GM18508 (cell line): ENCODE results near the gene TTLL5.
A peak's percentile ranks its signal among the peaks of the same experiment; 100 is the strongest.

Experiments used
- ATAC-seq: cut with Tn5 transposase; IDR thresholded peaks from one replicate; pipeline ENCODE4 v1.9.1; 2021; ENCODE audit warnings: moderate number of reproducible peaks; ENCODE audit not compliant: insufficient read depth, unreplicated experiment

Gene TTLL5

DNA sequence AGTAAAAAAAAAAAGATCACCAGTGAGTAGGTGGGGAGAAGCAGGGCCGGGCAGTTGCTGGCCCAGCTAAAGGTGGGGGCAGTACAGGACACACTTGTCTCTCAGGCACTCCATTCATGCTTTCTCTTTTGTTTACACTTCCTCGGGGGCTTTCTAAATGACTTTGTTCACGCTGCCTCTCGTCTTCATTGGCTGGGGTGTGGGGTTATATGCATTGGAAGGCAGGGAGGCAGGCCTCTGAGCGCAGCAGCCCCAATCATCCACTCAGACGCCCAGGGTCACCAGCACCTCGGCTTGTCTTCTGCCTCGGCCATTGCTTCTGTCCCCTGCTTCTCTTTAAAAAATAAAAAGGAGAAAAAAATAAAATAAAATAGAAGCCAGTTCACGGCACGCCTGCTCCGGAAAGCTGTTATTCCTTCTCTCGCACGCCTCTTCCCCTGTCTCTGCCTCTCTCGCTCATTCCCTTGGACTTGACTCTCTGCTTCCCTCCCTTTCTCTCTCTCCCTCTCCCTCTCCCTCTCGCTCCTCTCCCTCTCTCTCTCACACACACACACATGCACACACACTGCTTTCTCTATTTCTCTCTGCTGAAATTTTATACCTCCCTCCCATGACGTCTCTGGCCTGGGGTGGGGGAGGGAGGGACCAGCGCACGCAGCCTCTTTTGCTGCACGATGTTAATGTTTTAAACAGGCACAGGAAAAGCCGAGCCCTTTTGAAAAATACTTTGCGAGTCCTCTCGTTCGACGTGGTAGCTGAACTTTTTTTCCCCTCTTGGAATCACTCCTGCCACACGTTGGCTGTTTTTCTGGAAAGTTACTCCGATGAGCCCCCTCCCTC, 320.6 kb downstream of the TTLL5 start, which contains the start of gene TGFB3:
Gene TGFB3, minus strand, starts transcription at position 570 of the 840 bp plus-strand sequence. CDS start 1,102 bp downstream, outside the sequence.
- ATAC-seq = peak; percentile 39

DNA sequence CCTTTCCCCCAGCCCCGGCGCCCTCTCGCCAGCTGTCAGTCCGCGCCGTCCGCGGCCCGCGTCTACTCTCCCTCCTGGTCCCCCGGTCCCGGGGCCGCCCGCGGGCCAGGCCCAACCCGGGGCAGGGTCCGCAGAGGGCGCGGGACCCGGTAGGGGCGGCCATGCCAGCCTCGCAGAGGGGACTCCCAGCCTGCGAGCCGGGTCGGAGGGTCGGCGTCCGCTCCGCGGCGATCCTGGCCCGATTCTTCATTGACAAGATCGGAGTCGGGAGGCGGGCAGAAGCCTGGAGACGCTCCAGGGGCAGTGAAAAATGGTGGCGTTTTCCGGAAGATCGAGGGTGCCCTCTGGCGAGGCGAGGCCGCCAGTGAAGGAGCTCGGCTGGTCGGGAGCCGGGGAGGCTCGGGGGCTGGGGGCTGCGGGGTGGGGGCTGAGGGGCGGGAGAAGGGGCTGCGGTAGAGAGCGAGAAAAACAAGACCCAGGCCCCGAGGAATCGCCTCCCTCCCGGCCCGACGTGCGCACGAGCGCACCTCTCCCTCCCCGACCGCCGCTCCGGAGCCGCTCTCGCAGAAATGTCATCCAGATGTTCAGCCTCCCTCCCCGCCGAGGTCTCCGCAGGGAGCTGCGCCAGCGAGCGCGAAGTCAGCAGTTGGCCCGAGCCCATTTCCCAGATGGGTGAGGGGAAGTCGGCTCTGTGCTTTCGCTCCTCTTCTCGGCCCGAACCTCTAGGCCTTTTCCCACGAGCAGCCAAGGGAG, 321.4 kb downstream of the TTLL5 start:
- ATAC-seq = no peak

DNA sequence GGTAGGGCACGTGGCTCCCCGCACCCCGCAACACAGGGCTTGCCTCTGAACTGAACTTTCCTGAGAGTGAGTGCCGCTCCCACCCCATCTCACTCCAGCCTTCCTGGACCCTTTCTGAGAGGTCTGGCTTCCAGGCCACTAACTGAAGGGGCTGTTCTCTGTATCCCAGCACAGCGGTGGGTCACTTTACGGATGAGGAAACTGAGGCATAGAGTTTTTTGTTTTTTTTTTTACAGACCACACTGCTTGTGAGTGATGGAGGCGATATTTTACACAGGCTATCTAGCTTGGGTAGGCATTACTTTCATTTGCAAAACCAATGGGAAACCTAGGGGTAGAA, 321.9 kb downstream of the TTLL5 start:
- ATAC-seq = no peak

DNA sequence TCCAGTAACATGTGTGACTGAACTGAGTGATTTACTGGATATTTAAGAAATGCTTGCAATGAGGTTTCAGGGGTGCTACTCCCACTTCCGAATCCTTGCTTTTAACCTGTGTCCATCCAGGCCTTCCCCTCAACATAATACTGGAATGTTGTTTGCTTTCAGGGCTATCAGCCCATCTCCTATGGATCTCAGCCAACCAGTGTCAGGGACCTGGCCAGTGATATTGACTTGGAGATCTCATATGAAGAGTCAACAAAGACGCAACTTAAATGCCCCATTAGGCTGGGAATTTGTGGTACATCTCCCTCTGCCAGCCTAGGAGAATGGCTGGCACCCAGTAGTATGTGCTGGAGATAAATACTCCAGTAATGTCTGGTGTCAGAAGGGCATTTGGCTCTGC, 323.6 kb downstream of the TTLL5 start:
- no peak for ATAC-seq

DNA sequence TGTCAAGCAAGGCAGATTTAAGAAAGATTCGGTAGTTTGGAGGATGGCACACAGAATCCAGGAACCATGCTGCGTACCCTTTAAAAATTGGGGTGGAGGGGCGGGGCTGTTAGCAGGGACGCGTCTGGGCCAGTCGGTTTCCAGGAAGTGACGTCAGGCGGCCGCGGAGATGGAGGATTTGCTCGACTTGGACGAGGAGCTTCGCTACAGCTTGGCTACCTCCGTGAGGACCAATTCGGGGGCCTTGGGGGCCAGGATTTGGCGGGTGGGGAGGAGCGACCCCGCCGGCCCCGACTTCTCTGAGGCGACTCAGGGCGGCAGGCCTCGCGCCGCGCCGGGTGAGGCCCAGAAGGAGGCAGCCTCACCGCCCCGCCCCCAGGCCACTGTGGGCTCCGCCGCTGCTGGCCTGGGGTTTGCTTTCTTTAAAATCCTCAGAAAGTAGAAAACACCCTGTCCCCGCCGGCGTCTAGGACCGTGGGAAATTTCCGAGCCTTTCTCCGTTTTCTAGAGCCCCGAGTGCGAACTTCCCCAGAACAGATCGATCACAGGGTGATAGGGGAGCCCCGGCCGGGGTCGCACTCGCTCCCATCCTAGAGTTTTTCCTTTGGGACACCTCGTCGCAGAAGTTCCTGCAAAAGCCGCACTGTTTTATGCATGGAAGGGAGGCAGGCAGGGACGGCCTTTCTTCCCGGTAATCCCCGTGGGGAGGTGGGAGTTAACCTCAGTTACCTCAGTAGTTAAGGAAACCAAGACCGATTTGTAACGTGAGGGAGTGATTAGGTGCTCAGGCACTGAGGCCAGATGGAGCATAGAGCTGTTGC, 324.8 kb downstream of the TTLL5 start, which contains the start of gene IFT43:
Gene IFT43, plus strand, starts transcription at position 146 of the 821 bp plus-strand sequence. Its CDS starts 24 bp downstream, at position 170.
- ATAC-seq = peak; percentile 38

DNA sequence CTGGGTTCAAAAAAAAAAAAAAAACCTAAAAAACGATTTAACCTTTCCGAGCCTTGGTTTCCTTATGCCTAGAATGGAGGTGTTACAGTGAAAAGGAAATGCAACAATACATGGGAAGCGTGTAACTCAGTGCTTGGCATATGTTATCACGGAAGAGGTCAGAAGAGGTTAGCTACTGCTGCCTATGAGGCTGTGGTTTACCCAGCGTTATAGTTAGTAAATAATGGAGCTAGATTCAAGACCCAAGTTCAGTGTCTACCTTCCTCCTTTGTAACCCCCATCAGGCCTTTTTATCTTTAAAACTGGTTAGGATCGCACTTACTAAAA, 325.4 kb downstream of the TTLL5 start:
- ATAC-seq = no peak

DNA sequence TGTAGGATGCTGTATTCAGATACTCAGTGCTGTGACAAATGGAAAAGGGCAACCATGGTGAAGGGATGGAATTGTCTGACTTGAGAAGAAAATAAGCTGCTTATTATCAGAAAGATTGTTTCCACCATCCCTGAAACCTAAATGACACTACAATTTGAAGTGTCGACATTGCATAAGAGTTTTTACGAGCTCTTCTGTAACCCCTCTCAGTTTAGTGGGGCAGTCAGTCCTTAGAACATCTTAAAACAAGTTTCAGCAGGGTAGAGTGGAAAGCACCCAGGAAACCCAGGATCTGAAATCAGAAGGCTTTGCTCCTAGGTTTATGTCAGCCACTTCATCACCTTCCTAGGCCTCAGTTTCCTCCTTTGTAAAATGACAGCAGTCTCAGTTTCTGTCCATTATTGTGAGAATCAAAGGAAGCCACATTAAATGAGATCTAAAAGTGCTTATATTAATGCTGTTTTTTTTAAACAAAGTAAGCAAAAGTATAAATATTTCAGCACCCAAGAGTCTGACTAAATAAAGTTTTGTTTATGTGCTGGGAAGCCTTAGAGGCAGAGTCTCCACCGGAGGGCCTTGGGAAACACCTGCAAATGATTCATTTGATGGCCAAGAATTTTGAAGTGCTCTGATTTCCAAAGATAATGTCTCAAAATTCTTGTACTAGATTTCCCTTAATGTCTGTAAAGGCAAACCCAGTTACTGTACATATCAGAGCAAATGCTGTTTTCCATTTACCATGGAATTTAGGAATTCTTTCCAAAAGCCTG, 326.3 kb downstream of the TTLL5 start:
- no peak for ATAC-seq

DNA sequence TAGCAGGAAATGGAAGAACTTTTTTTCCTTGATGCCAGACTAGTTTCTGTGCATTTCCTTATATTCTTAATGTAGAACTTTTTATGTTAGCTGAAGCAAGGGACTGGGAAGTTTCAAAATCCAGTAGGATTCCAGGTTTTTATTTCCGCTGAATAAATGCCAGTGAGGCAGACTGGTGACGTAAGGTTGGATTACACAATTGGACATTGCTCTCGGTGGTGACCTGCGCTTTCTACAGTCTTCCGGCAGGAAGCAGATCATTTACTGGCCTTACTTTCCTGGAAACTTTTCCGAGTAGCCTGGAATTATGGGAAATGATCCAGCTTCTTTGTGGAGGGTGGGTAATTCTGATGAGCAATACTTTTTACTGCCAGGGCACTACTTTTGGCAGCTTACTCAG, 328.1 kb downstream of the TTLL5 start:
- no peak for ATAC-seq

DNA sequence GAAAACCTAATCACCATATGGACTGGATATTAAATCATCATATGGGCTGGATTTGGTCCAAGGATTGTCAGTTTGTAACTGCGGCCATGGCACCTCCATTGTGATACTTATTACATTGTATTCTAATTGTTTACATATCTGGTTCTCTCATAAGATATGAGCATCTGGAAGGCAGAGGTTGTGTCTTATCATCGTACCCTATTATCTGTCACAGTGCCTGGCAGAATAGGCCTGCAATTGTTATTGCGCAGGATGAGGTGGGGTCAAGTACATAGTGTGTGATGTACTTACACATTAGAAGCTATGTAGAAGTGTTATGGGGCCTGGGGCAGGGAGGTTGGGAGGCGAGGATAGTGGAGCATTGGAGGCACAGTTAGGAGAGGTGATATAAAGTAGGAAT, 329.3 kb downstream of the TTLL5 start:
- ATAC-seq = no peak

DNA sequence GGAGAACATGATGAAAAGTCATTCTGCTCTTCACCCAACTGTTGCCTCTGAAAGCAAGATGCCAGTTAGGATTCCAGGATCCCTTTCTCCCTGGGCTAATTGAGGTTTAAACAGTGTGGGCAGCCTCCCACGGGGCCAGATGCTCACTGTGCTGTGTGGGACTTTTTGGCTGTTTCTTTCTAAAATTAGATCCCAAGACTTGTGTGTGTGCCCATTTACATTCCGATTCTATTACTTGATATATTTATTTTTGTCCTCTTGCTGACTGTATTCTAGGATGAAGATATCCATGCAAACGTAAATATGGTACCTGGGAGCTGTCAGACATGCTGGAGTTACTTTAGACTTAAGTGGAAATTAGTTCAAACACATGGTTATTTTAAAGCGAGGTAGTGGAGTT, 330.7 kb downstream of the TTLL5 start:
- ATAC-seq = no peak

DNA sequence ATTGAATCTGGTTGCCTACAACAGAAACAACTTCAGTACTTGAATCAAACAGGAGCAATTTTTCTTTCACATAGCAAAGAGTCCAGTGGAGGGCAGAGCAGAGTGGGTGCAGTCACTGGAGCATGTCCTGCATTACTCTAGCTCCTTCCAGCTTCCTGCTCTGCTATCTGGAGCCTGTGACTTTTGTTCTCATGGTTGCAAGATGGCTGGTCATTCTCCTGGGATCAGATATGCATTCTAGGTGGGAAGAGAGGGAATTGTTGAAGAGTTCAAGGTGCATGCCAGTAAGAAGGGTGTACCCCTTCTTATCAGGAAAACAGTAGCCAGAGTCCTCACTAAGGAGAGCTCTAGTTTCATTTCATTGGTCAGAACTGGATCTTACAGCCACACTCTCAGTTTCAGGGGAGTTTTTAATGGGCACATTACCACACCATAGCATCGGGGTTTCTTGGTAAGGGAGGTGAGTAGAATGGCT, 332.6 kb downstream of the TTLL5 start:
- no peak for ATAC-seq

DNA sequence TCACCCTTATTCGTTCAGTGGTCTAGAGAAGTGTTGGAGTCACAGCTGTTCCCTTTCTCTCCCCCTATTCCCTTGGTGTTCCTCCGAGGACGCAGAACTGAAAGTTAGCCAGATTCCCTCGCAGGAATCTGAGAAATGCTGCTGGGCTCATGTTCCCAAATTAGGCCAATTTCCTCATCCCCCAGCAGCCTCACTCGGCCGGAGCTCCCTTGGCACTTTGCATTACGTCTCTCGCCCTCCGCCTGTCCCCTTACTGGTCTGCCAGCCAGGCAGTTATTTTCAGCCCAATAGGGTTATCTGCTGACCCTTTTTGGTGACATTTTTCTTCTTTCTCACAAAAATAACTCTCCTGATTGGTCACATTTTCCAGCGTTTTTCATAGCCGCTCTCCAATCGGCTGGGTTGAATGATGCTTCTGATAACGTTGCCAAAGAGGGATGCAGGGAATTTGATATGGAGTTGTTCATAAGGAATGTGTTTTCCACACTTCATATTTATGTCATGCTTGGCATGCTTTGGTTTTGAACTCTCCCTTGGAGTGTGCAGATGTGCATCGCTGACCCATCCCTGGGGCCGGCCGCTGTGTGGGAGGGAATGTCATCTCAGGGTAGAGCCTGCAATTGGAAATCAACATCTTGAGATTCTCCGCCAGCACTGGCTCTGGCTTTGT, 334.5 kb downstream of the TTLL5 start:
- ATAC-seq = no peak

DNA sequence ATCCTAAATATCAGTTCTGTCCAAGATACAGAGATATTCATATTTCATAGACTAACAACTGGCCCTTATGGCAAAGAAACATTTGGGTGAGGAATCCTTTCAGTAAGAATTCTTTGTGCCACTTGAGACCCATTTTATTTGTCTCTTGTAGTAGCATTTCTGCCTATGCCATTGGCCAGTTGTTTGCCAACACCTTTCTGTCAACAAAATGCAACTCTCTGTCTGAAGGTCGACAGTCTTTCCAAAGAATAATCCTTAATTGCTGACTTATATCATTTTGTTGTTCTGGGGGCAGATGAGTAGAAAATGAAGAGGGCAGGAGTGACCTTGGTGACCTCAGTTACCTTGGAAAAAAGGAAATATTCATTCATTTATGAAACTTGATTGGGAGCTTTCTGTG, 335.4 kb downstream of the TTLL5 start:
- ATAC-seq = no peak

DNA sequence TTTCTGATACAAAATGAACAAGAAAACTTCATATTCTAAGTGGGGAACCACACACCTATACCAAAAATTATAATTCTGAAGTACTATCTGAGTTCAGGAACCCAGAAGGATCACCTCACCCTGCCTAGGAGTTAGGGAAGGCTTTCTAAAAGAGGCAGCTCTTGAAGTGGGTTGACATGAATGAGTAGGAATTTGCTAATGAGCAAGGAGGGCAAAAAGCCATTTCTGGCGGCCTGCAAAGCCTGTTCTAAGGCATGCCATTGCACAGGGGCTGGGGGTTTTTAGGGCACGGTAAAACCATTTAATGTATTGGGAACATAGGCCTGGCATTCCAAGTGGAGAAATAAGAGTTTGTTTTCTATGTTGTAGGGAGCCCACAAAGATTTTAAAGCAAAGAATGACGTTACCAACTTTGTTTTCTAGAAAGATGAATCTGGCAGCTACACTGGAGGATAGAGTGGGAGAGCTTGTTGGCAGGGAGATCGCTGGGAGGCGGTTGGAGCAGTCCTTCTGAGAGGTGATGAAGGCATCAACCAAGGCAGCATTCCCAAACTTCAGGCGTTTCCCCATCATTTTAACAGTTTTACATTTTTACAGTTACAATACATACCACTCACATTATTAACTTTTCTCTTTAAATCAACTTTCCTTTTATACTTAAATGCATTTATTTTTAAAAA, 338.6 kb downstream of the TTLL5 start:
- no peak for ATAC-seq

DNA sequence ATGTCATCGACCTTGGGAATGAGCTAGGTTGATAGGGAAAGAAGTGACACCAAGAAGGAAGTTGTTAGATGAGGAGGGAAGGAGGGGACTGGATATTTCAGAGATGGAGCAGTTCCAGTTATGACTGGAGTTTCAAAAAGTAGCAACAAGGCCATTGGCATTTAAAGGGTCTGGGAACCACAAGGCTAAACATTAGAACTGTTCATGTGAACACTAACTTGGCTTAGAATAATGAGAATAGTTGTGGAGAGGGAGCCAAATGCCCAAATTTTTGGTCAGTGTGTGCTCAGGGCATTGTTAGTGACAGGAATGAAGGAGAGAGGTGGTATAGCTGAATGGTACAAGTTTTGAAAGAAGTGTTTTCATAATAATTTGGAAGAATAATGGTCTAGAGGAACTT, 341.3 kb downstream of the TTLL5 start:
- ATAC-seq = no peak
